NOMO-1 treated with DMSO at 0.1 percent for 48 hours (cell line): ENCODE measurements around the gene TMC3.
"Not testable (repeated sequence)": the region's sequence is repeated elsewhere in the genome, so short reads cannot be mapped to it uniquely, and the experiment has no call there.

ENCODE experiments used
- DNase-seq: peaks from one replicate; lab custom pipeline; 2025; ENCODE audit not compliant: unreplicated experiment; lab: John Stamatoyannopoulos, UW

The TMC3 gene

DNA sequence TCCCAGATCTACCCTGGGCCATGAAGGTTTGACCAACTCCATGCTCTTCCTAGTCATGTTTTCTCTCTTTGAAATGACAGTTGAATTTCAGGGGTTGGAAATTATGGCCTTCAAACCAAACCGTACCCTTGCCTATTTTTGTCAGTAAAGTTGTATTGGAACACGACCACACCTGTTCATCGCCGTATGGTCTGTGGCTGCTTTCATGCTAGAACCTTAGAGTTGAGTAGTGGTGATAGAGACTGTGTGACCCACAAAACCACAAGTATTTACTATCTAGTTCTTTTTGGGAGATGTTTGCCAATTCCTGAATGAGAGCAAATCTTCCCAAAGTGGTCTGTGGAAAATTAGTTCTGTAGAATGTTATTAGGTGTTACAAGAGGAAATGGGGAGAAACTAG is 26.1 kb downstream of the TMC3 start:
- no peak for DNase-seq

DNA sequence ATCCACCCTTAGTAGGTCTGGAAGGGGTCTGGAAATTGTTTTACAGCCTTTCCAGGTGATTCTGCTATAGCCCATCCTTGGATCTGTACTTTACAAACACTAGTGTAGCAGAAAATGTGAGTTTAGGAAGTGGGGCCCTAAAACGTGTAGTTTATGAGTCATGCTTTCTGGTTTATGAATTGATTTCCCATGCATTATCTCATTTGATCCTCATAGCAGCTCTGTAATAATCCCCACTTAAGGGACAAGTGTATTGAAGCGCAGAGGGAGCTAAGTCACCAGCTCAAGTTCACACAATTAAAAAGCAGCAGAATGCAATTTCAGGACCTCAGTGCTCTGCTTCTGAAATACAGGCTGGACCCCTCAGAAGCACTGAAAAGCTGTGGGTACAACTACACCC is 27.4 kb downstream of the TMC3 start:
- no peak for DNase-seq

DNA sequence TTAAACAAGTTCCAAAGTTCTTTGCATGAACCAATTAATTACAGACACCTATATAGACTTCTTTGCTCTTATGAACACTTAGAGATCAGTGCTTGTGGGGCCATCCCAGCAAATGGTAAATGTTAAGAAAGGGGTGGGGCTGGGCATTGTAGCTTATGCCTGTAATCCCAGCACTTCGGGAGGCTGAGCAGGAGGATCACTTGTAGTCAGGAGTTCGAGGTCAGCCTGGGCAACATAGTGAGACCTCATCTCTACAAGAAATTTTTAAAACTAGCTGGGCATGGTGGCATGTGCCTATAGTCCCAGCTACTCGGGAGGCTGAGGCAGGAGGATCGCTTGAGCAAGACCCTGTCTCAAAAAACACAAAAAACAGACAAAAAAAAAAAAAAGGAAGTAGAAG is 30.6 kb downstream of the TMC3 start:
- no peak for DNase-seq

DNA sequence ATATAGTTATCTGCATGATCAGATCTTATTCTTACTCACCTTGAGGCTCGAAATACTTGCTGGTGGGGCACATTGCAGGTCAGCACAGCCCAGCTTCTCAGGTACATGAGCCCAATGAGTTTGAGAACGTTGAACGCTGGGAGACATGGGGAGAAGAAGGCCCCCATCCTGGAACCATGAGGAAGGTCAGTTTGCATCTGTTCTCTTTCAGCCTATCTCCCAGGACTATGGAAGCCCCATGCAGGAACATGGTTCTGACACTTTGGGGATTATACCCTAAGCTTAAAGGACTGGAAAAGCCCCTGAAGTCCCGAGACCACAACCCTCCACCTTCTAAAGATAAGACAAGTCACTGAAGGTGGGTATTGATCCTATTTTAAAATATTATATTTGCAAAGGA is 32.7 kb downstream of the TMC3 start:
- DNase-seq, result no peak

DNA sequence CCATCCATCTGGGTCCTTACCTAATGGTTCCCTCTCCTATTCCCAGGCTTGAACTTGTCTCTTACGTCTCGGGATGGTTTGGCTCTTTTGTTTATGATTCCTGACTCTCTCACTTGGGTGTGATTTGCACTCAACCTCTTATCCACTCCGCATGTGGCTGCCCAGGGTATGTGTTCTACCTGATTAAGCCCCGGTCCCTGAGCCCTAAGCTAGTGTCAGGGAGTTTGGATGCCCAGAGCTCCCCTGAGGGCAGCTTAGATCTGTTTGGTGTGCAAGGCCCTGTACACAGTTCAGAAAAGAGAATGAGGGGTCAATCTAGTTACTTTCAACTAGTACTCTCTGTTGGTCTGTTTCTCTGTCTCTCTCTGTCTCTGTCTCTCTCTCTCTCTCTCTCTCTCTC is 34.2 kb downstream of the TMC3 start:
- DNase-seq, result no peak

DNA sequence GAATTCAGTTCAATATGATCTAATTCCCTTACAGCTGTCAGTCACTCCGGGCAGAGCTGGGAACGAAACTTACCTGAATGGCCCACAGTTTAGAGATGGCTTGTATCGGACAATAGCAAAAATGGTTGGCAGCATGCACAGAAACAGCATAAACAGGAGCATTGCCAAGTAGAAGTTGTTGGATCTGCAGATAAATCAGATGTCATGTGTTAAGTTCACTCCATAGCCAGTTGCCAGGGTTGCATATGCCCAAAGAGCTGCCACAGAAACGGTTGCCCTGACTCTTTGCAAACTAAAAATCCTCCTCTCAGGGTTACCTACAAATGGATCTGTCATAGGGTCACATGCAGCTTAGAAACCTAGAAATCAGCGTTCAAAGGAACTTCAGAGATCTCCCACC is 34.7 kb downstream of the TMC3 start:
- DNase-seq, result no peak

DNA sequence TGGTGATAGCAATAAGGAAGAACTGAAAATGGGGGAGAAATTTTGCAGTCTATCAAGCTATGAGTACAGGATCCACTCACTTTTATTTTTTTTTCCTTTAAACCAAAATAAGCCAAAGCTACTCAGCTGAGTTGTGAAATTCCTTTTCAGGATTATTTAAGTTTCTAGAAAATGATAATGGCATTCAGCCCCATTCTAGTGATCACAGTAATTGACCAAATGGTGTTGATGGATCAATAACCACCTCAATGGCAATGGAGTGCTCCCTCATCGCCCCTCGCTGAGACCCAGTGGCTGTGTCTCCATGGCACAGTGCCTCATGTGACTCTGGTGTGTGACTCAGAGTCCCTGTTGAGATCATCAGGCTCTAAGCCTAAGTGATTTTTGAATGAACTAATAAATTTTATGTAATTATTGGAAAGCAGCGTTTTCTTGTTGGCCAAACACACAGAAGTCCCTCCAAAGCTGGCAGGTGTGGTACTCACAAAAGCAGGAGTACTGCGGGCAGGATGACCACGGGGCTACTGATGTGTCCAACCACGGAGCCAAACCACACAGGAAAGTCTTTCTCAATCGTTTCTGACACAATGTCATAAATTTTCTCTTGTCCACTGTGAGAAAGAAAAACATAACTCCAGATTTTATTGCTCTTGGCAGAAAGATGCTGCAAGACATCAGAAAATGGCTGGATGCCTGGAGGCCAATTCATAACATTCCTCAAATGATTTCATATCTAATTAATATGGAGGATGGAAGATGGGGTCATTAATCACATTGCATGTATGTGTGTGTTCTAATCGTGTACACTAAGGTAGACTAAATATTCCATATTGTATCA is 35.6 kb downstream of the TMC3 start:
- peak; percentile 69 for DNase-seq

DNA sequence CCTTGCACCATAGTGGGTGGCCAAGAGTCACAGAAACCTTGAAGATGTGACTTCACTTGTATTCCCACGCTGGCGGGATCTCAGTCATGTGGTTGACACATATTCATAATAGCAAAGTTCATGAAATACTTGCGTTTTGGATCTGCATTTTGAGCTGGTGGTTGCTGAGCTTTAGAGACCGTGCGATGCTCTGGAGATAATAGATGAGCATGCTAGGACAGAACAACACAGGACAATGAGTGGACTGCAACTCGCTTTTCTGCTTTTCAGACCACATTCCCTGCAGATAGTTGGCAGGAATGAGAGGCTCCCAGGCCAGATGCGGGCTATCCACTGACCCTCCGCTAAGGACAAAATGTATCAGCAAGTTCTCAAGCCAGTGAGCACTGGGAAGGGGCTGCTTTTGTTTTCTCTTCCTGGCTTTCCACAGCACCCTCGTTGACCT is 36.3 kb downstream of the TMC3 start:
- DNase-seq, result no peak

DNA sequence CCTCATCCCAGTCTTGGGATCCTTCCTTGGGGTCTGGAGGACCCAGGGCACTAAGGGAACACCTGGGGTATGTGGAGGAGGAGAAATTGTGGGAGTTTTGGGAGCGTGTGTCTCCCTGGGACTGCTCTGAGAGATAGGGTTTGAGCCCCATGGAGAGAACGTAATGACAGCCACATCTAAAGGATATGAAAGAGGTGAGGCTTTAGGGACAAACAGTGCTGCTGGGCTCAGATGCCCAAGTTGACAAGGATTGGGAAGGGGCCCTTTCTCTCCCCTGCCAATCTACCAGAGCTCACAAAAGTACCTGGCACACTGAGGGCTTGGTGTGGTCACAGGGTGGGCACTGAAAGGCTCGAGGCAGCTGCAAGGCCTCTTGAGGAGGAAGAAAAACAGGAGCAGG is 36.8 kb downstream of the TMC3 start:
- DNase-seq, result no peak

DNA sequence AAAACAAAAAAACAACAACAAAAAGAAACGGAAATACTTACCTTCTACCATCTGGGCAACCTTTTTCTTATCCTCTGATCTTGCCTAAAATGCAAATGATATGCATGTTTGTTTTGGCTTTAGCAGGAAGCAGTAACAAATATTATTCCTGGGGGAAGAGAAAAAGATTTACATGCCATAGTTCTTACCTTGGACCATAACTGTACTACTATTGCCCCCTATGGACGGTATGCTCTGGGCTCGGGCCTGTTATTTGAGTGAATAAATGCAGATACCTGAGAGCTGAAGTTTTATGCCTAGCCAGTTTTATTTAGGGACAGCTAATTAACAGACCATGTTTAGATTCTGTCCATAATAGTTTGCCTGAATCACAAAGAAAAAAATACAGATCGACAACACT is 37.4 kb downstream of the TMC3 start:
- no peak for DNase-seq

DNA sequence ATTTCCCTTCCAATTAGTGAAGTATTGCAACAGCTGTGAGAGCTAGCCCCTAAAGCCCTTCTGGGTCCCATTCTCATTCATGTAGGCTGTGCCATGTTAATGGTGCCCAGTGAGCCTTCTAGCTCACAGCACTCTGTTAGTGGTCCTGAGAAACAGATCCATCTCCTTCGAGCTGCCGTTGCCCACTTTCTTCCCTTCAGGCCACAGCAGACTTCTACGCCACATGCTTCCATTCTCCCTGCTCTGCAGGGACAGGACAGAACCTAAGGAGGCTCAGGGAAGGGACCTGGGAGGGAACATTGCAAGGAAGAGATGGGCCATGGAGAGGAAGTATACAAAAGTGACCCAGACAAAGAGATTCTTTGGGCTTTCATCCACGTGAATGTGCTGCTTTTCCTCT is 38.4 kb downstream of the TMC3 start:
- DNase-seq, result no peak

DNA sequence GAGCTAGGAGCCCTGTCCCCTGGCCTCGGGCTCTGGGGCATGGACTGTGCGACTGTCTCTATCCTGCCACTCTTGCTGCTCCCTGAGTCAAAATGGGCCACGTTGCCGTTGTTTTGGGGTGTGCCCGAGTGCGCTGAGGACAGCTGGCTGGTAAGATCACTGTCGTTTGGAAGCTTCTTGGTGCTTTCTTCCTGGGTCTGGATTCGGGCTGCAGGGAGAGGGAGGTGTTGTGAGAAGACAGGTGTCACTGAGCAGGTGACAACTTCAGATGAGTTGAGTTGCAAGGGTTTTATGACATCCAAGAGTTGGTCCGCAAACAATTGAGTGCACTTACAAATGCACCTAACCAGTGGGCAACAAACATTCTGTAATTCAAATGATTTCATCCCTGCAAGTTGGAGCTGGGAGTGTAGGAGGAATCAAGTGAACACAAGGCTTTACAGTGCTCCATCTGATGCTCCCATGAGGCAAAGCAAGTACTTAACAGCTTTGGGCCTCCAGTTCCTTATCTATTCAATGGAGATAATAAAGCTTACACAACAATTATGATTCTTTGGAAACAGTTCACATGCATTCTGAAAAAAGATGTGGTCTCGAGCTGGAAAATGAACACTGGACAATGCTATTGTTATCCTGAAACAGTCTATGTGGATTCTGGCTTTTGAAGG is 39.1 kb downstream of the TMC3 start:
- no peak for DNase-seq

DNA sequence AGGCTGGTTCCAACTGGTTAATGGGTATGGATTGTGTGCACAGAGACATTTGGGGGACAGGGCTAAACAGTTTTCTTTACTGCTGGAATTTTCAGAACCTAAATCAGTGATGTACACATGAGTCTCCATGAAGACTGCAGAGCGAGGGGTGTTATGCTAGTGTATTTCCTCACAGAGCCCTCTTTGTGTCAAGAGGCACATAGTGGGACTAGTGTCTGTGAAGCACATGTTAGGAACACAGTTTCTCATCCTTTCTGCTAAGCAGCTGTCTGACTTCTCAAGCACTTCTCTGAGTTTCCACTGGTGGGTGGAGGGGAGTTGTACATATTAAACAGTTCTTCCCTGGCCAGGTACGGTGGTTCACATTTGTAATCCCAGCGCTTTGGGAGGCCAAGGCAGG is 40.6 kb downstream of the TMC3 start:
- DNase-seq, result no peak

DNA sequence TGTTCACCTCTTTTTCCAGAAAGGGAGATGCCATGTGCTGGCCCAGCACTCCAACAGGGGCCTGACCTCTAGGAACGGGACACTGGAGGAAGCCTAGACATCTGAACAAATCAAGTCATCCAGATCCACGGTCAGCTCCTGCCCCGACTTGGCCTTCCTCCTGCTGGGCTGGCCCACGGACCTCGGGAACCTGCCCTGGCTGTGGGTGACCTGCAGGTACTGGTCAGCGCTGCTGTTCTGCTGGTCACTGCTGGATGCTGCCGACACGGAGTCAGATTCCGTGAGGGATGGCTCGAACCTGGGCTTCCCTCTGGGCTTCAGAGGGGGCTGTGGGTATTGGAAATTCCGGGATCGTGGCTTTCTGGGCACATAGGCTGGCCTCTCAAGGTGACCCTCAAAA is 41.7 kb downstream of the TMC3 start:
- DNase-seq, result no peak

DNA sequence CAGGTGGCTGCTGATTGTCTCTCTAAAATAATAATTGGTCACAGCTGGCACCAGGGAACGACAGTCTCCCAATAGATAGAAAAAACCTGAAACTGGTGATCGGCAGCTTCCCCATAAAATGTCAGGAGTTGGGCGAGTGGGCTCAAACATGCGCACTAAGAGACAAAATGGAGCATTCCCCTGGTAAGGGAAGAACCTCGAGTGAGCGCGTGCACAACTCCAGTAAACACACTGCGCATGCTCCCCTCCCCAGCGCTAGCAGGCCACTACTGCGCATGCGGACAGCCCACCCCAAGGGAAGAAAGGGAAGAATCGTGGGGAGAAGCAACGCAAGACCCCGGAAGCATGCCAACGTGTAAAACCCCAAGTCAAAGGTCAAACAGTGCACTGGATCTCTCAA is 42.4 kb downstream of the TMC3 start:
- DNase-seq, result no peak

DNA sequence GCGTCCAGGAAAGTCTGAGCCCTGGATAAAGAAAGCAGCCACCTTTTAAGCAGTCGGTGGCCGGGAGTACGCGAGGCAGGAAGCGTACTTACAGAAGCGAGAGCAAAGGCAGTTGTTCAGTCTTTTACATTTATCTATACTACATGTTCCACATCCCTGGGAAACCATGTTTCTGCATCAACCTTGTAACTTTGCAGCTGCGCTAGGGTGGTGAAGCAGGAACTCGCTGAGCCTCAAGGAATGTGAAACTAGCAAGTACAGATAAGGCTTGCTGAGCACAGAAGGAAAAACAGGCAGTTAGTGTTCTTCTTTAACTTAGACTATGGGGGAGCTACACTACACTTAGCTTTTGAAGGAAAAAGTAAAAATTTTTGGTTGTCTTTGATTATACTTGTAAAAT is 42.9 kb downstream of the TMC3 start:
- DNase-seq, result not testable (repeated sequence)

DNA sequence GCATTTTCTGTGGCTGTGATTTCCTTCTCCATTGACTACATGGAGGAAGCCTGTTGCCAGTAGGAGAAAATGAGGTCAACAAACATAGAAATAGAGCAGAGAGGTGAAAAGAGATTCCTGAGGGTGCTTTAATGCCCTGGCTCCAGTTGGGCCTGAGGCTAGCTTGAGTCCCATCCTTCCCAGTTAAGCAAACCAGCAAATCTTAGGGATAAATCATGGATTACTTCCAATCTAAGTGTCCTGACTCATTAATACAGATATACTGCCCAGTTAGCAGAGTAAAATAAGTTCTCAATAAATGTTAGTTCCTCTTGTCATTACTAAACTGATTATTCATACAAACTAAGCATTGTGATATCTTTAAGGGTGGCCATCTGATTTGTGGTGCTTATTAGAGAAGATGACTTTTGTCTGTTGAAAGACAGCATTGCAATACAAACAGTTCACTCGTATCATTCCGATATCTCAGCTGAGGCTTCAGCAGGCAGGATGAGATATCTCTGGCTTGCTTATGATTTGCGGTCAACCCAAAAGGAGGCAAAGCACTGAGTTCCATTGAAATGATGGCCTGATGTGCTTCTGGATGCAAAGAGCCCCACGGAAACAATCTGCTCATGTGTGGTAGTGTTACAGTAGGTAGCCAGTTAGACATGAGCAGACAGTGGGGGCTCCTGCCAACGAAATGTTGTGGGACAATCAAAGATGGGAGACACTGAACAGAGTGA is 43.5 kb downstream of the TMC3 start:
- no peak for DNase-seq

DNA sequence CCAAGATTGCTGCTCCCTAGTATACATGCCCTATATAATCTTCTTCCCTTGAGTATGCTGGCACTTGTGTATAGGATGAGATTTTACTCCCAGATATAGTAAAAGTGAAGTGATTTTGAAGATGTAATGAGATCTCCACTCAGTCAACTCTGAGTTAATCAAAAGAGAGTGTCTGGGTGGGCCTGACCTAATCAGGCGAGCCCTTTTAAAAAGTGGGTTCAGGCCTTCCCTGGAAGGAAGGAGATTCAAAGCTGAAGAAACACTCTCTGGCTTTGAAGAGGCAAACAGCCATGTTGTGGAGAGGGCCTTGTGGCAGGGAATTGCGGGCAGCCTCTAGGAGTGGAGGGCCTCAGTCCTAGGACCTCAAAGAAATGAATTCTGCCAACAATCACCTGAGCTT is 44.6 kb downstream of the TMC3 start:
- no peak for DNase-seq

DNA sequence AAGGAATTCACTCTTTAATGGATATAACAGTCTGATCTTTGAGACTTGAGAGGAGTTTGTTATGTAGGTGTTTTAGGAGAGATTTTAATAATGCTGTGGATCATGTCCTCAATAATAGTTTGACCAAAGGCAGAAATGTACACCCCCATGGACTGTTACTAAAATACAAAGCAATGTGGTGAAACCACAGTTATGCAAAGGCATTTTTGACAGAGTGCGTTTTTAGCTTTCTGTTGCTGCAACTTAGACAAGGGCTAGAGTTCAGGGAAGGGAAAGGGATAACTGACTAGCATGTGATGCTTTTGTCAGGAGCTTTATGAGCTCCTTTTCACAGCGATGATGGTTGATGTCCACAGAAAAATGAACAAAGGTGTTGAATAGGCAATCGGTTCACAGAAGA is 46.5 kb downstream of the TMC3 start:
- DNase-seq, result no peak

DNA sequence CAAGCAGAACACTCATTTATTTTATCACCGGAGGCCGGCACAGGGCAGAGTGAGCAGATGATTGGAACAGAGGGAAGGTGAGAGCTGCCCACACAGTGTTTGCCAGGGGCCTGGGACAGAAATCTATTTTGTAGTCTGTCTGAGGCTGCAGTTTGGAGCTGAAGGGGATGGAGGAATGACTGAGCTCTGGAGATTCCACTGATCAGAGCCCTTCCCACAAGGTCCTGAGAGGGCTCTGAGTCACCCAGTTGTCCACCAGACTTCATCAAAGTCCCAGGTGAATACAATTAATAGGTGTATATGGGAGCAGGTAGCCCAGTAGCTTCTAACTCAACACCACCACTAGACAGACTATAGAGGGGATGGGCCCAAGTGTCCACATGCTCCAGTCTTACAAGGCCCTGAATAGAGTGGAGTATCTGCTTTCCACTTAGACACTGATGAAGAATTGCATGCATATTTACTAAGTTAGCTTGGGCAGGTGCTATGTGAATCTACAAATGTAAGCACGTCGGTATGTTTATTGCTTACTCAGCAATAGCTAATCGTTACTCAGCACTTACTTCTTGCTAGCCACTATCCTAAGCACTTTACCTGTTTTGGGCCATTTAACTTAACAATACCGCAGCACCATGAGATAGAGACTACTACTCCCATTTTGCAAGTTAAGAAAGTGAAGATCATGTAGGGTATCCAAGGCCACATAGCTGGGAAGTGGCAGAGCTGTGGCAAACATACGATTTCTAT is 47.4 kb downstream of the TMC3 start:
- DNase-seq, result no peak
